Transverse colon (tissue), 4 donors: ENCODE data around the gene ULK4.

ENCODE experiments used
- EP300 ChIP-seq: sonication (generic); formaldehyde crosslinking; IDR thresholded peaks from one replicate; pipeline ENCODE4 v1.6.1; 2017; ENCODE audit warnings: antibody characterized with exemption, low read depth
- POLR2A ChIP-seq: fragments of 450-650 bp; IDR thresholded peaks from one replicate; pipeline ENCODE4 v1.6.1; 2016; ENCODE audit warnings: antibody characterized with exemption, mild to moderate bottlenecking, moderate library complexity
- POLR2AphosphoS5 ChIP-seq, 3 donors: sonication (generic); formaldehyde crosslinking; IDR thresholded peaks; one replicate each; pipeline ENCODE4 v1.6.1; 2016; ENCODE audit warnings: antibody characterized with exemption in 3 of 3
- TF ChIP-seq, protein P1 (sequence below), 5 experiments: fragments of 200-600 bp in 3 of 5; fragments of 450-650 bp in 2 of 5; sonication (generic) in 3 of 5; IDR thresholded peaks; 1 replicate in 2 of 5; 2 replicates in 3 of 5; pipeline ENCODE4 v1.5.1; 2016 to 2017; ENCODE audit warnings: antibody characterized with exemption in 5 of 5, inconsistent platforms in 3 of 5, mild to moderate bottlenecking in 2 of 5, moderate library complexity in 1 of 5

DNA sequence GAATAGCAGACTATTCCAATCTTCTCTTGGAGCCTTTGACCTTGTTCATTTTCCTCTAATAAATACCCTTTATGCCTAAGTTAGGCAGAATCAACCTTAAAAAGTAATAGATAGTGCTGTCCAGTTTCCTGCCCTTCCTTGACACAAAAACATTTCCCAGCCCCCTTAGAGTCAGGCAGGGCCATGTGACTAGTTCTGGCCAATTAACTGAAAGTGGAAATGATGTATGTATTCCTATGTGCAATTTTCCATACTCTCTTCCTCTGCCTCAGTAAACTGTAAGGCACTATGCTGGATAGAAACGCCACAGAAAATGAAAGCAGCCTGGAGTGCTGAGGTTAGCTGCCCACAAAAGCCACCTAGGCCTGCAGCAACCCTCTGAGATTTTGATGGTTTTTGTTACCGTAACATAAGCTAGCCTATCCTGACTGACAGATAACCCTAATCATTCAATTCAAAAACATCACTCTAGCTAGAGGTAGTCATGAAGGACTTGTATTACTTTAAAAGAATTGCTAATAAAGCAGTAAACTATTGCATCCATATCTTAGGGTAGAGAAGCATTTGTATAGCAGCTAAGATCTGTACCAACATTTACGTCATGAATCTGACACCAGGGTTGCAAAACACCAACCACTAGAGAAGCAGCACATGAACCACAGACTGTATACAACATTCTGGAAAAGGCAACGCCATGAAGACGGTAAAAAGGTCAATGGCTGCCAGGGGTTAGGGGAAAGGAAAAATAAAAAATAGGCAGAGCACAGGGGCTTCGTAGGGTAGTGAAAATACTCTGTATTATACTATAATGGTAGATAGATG lies 112.9 kb downstream of the ULK4 start:
- TF ChIP-seq POLR2AphosphoS5 (IDR thresholded peaks at IDR 0.05) (no peak), POLR2A (no peak), EP300 (no peak)
- TF ChIP-seq, protein P1, sequence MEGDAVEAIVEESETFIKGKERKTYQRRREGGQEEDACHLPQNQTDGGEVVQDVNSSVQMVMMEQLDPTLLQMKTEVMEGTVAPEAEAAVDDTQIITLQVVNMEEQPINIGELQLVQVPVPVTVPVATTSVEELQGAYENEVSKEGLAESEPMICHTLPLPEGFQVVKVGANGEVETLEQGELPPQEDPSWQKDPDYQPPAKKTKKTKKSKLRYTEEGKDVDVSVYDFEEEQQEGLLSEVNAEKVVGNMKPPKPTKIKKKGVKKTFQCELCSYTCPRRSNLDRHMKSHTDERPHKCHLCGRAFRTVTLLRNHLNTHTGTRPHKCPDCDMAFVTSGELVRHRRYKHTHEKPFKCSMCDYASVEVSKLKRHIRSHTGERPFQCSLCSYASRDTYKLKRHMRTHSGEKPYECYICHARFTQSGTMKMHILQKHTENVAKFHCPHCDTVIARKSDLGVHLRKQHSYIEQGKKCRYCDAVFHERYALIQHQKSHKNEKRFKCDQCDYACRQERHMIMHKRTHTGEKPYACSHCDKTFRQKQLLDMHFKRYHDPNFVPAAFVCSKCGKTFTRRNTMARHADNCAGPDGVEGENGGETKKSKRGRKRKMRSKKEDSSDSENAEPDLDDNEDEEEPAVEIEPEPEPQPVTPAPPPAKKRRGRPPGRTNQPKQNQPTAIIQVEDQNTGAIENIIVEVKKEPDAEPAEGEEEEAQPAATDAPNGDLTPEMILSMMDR (IDR thresholded peaks at IDR 0.05) = no peak
